ENCODE measurements around the gene IMMP2L. TPM values are rescaled to one million over a fixed set of nuclear protein-coding genes. Genes with fewer than 3 reads are reported as not detected.
A peak's percentile ranks its signal among the peaks of the same experiment; 100 is the strongest.

The IMMP2L gene
- polyA plus RNA-seq, 2 of the 4 experiments (the other 2 are of a cell fraction): 16.1 to 23.8 TPM

GRCh38 chr7:110987127-110987693 is 575.1 kb downstream of the IMMP2L start:
- no peaks in the 10 kb centered on the region for H3K4me1 ChIP-seq
- H3K27ac ChIP-seq: no peak overlapping the region
- no peak overlapping the region for H3K4me2 ChIP-seq
- ChIA-PET CTCF (no interaction called here), POLR2A (no interaction called here)
- TF ChIP-seq ESRRA (IDR thresholded peaks at IDR 0.05; ENCODE audit: borderline replicate concordance, low read length) (no peak), RNF2 (IDR thresholded peaks at IDR 0.05; ENCODE audit: borderline replicate concordance, low read depth) (no peak), NR3C1 (IDR thresholded peaks at IDR 0.05) (no peak), JUN (IDR thresholded peaks at IDR 0.05) (no peak), EHMT2 (IDR thresholded peaks at IDR 0.05; ENCODE audit: low read depth) (no peak)
- TF ChIP-seq, protein P1, sequence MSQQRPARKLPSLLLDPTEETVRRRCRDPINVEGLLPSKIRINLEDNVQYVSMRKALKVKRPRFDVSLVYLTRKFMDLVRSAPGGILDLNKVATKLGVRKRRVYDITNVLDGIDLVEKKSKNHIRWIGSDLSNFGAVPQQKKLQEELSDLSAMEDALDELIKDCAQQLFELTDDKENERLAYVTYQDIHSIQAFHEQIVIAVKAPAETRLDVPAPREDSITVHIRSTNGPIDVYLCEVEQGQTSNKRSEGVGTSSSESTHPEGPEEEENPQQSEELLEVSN (IDR thresholded peaks at IDR 0.05; ENCODE audit: borderline replicate concordance, low read depth): no peak
- H3K4me3 ChIP-seq: no peak overlapping the region
- ATAC-seq: no peak
- DNase-seq (ENCODE audit: low read depth in 1 of 2, low spot score in 1 of 2): no peak
- no peak for FAIRE-seq
- 94% methylated on average over 1 of the region's 1 CpG for WGBS (ENCODE audit: missing lambda C conversion rate)
- H3K9me3 ChIP-seq: no peaks in the 10 kb centered on the region

GRCh38 chr7:110983822-110984456 is 578.4 kb downstream of the IMMP2L start:
- 59% methylated on average over 3 of the region's 3 CpGs for WGBS (ENCODE audit: missing lambda C conversion rate)
- H3K4me1 ChIP-seq: no peaks in the 10 kb centered on the region
- ChIA-PET CTCF (interaction anchor here (0.7 kb wide), 1 partner anchor 41 kb away, joined by 4 read pairs; no protein-coding TSS in a partner anchor), POLR2A (no interaction called here)
- no peak overlapping the region for H3K4me2 ChIP-seq
- DNase-seq (ENCODE audit: low read depth in 1 of 2, low spot score in 1 of 2) (no peak), ATAC-seq (no peak), FAIRE-seq (no peak)
- no peaks in the 10 kb centered on the region for H3K9me3 ChIP-seq
- H3K4me3 ChIP-seq: no peak overlapping the region
- no peak overlapping the region for H3K27ac ChIP-seq
- TF ChIP-seq ZC3H11A (IDR thresholded peaks at IDR 0.05): no peak
- TF ChIP-seq NFE2L2 (conservative IDR thresholded peaks at IDR 0.05; ENCODE audit: low read length): no peak
- no peak for TF ChIP-seq TFCP2L1 (CRISPR knock-in tag; IDR thresholded peaks at IDR 0.05)
- TF ChIP-seq BHLHE40 (IDR thresholded peaks at IDR 0.05; ENCODE audit: low read depth, low read length): no peak
- TF ChIP-seq POLR2A (IDR thresholded peaks at IDR 0.05; ENCODE audit: low read length): no peak
- TF ChIP-seq, protein P2, sequence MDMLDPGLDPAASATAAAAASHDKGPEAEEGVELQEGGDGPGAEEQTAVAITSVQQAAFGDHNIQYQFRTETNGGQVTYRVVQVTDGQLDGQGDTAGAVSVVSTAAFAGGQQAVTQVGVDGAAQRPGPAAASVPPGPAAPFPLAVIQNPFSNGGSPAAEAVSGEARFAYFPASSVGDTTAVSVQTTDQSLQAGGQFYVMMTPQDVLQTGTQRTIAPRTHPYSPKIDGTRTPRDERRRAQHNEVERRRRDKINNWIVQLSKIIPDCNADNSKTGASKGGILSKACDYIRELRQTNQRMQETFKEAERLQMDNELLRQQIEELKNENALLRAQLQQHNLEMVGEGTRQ (IDR thresholded peaks at IDR 0.05): no peak
- TF ChIP-seq HES2 (IDR thresholded peaks at IDR 0.05): no peak
- no peak for TF ChIP-seq NPAS2 (CRISPR knock-in tag; IDR thresholded peaks at IDR 0.05; ENCODE audit: borderline replicate concordance)
- no peak for TF ChIP-seq GATA3 (IDR thresholded peaks at IDR 0.05; ENCODE audit: borderline replicate concordance)

- no peak for DNase-seq (ENCODE audit: low read depth in 1 of 2, low spot score in 1 of 2)
- Histone ChIP-seq H3K9me3 (no peaks in the 10 kb centered on the region), H3K4me2 (no peak overlapping the region), H3K4me1 (no peaks in the 10 kb centered on the region), H3K4me3 (no peak overlapping the region), H3K27ac (no peak overlapping the region)
- no peak for ATAC-seq
- ChIA-PET CTCF (interaction anchor here (0.5 kb wide), 1 partner anchor 754 kb away, joined by 3 read pairs; no protein-coding TSS in a partner anchor), POLR2A (no interaction called here)
- 95% methylated on average over 4 of the region's 4 CpGs for WGBS (ENCODE audit: missing lambda C conversion rate)
- TF ChIP-seq TFCP2L1 (CRISPR knock-in tag; IDR thresholded peaks at IDR 0.05) (no peak), RCOR1 (IDR thresholded peaks at IDR 0.05; ENCODE audit: low read depth, low read length) (no peak), NPAS2 (CRISPR knock-in tag; IDR thresholded peaks at IDR 0.05; ENCODE audit: borderline replicate concordance) (no peak), HDAC2 (IDR thresholded peaks at IDR 0.05) (no peak)
- no peak for FAIRE-seq
Observed at GRCh38 chr7:110977127-110977737, 585.1 kb downstream of the IMMP2L start.

DNA sequence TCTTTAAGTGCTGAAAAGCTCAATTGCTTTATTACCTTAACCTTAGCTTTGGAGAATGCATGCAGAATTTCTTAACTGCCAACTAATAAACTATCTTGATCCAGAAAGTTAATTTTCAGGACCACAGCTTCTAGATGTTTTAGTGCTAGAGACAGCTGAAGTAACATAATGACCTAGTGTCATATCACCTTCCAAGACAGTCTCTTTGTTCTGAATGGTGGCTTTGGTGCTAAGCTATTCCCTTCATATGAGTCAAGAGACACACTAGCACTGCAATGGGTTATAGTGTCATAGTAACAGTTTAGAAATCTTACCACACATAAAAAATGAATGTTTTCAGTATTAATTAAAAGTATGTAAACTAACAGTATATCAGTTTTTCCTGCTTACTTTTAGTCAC is 586.8 kb downstream of the IMMP2L start:
- DNase-seq (ENCODE audit: low read depth in 1 of 2, low spot score in 1 of 2) (no peak), ATAC-seq (no peak)
- H3K4me3 ChIP-seq: no peak overlapping the region
- TF ChIP-seq PBX3 (IDR thresholded peaks at IDR 0.05) (no peak), RNF2 (IDR thresholded peaks at IDR 0.05; ENCODE audit: borderline replicate concordance, low read depth) (no peak), RCOR1 (IDR thresholded peaks at IDR 0.05; ENCODE audit: low read depth, low read length) (no peak), CHD4 (IDR thresholded peaks at IDR 0.05; ENCODE audit: borderline replicate concordance) (no peak), NR3C1 (IDR thresholded peaks at IDR 0.05) (no peak), ZSCAN20 (CRISPR knock-in tag; IDR thresholded peaks at IDR 0.05) (no peak), TP53 (CRISPR knock-in tag; IDR thresholded peaks at IDR 0.05) (no peak), FOXS1 (CRISPR knock-in tag; IDR thresholded peaks at IDR 0.05) (no peak), RFX5 (IDR thresholded peaks at IDR 0.05) (no peak), EHF (CRISPR knock-in tag; IDR thresholded peaks at IDR 0.05) (no peak), HDAC2 (IDR thresholded peaks at IDR 0.05) (no peak), MAX (IDR thresholded peaks at IDR 0.05) (no peak), CBX2 (IDR thresholded peaks at IDR 0.05; ENCODE audit: borderline replicate concordance, low read depth) (no peak), HOXA7 (CRISPR knock-in tag; IDR thresholded peaks at IDR 0.05) (no peak), ZC3H11A (IDR thresholded peaks at IDR 0.05) (no peak), ESRRA (IDR thresholded peaks at IDR 0.05; ENCODE audit: borderline replicate concordance, low read length) (no peak)
- TF ChIP-seq, protein P2 (IDR thresholded peaks at IDR 0.05): no peak

More for the DNA sequence above, 586.8 kb downstream of the IMMP2L start:
- peak; percentile 72 for FAIRE-seq
- H3K4me1 ChIP-seq: no peaks in the 10 kb centered on the region
- H3K4me2 ChIP-seq: no peak overlapping the region
- H3K27ac ChIP-seq: no peak overlapping the region
- ChIA-PET POLR2A (no interaction called here), CTCF (no interaction called here)
- H3K9me3 ChIP-seq: no peaks in the 10 kb centered on the region

Data from A549 (cell line).